ENCODE results near the gene CALM1.
A peak's percentile ranks its signal among the peaks of the same experiment; 100 is the strongest.
"Not testable (repeated sequence)": the region's sequence is repeated elsewhere in the genome, so short reads cannot be mapped to it uniquely, and the experiment has no call there.

CALM1 gene

GRCh38 chr14:90383731-90384542, 12.9 kb upstream of the CALM1 start:
- DNase-seq: no peak

GRCh38 chr14:90384543-90384911, 12.3 kb upstream of the CALM1 start:
- no peak for DNase-seq

DNA sequence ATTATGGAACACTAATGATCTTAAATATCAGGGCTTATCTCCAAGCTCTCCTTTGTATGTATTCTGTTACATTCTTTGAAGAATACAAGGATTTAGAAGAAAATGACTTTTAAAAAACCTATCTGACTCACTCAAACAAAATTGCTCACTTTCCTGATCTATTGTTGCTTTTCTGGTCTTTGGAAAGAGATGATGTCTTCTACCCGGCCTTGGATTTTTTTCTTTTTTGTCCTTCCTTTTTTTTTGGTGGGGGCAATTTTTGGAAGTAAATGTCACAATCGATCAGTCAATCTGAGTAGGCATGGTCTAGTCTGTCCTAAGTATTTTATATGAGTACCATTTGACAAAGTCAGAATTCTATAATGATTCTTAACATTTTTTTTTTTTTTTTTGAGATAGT, 10.5 kb upstream of the CALM1 start:
- DNase-seq: no peak

DNA sequence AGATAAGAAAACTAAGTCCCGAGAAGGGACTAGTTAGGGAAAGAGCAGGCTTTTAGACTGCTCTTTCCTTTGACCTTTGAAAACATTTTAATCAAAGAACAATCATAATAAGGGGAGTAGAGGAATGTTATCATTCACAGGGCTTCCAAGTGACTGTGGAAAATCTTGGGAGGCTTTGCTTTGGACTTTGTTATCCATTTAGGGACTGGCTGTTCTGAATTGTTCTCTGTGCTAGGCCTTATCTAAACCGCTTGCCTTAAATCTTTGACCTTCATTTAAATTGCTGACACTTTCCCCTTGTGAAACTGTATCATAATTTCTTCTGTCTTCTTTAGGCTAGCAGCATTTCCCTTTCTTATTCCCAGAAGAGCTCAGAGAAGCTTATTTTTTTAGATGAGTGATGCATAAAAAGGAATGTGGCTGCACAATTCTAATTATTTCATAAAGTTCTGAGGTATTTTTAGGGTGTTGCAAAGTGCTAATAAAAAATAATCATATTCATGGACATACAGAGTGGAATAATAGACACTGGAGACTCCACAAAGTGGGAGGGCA, 9.5 kb upstream of the CALM1 start:
- DNase-seq: no peak

DNA sequence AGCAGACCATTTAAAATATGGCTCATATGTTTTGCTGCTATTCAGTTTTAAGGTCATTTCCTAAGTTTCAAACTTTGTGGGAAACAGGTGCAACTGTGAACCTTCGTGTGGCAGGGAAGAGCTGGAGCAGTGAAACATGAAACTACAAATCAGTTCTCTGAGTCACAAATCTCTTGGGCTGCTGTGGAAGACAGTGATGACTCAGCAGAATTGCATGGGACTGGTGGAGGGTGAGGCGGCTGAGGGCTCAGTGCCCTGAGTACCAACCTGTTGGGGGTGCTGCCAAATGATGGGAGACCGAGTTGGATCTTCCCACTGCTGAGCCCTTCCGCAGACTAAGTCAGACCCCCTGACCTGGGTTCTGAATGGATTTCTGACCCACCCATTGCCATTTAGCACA, 8.4 kb upstream of the CALM1 start:
- no peak for DNase-seq

DNA sequence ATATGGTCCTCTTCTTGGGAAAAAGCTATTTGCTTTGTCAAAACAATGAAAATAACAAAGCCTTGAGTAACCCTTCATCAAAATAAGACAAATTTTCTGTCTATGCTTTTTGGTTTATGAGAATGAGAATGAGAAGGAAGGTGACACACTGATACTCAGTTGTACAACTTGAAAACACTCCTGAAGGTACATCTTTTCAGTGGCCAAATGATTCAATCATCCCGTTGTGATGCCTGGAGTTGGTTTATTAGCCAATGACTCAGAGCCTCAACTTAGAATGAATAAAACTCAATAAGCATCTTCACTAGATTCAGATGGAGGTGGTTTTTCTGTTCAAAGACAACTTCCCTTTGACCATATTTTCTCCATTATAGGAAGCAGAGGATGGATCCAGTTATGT, 7.8 kb upstream of the CALM1 start:
- DNase-seq: no peak

- DNase-seq: no peak
Measured at GRCh38 chr14:90393966-90394365, 2.9 kb upstream of the CALM1 start.

GRCh38 chr14:90394782-90395181, 2.0 kb upstream of the CALM1 start:
- not testable (repeated sequence) for DNase-seq

GRCh38 chr14:90397425-90398314, 841 bp downstream of the CALM1 start:
- DNase-seq: no peak

DNA sequence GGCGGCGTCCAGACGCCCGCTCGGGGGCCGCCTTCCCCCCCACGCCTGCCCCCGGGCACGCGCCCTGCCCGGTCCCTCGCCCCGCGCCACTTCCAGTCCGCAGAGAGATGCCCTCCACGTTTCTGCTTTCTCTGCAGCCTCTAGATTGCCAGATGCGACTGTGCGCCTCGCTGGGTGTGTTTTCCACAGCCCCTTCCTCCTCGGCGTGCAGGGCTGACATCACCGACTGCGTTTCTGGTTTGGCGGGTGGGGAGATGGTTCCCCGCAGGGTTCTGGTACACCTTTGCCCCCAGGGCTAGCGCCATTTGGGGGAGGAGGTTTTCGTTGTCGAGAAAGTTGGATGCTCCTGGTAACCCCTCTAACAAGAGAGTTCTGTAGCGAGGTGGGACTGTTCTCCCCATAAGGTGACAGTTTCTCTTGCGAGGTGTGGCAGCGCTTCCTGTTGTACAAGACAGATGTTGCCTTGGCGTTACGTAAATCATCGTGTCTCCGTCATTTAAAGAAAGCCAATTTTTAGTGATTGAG, 1.5 kb downstream of the CALM1 start:
- DNase-seq: no peak

GRCh38 chr14:90398841-90399540, 2.2 kb downstream of the CALM1 start:
- DNase-seq: no peak

GRCh38 chr14:90399541-90400444, 3.0 kb downstream of the CALM1 start:
- peak; percentile 74 for DNase-seq

GRCh38 chr14:90400904-90401561, 4.2 kb downstream of the CALM1 start:
- DNase-seq: no peak

DNA sequence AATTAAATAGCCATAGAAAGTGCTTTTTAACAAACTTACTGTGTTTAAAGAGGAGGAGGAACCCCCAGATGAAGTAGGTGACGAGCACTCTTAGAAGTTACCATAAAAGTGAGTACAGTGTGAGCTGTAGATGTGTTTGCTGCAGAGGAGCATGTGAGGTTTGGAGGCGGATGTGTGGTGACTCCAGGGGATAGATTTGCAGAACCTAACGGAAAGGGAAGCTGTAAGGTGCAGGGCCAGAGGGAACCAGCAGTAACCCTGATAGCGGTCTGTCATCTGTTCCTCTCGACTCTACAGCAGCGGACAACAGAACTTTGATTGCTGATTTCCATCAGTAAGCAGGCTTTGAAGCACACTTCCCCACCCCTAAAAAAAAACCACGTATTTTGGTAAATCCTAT, 5.2 kb downstream of the CALM1 start:
- no peak for DNase-seq

DNA sequence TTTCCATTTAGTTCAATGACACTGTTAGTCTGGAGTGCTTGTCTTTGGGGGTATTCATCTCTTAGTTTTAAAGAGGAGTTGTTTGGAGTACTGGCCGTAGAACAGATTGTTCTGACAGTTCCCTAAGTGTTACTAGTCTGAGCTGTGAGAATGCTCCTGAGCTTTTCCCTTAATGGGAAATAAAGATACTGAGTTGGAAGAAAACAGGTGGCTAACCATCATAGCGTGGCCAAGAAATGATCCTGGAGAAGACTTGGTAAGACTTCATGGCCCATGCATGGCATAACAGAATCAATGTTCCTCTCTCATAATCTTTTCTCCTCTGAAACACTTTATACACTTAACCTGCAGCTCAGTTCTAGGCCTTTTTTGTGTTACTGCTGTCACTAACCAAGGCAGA, 6.2 kb downstream of the CALM1 start:
- DNase-seq: no peak

DNA sequence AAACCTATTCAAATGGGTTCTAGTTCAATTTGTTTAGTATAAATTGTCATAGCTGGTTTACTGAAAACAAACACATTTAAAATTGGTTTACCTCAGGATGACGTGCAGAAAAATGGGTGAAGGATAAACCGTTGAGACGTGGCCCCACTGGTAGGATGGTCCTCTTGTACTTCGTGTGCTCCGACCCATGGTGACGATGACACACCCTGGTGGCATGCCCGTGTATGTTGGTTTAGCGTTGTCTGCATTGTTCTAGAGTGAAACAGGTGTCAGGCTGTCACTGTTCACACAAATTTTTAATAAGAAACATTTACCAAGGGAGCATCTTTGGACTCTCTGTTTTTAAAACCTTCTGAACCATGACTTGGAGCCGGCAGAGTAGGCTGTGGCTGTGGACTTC, 8.3 kb downstream of the CALM1 start:
- DNase-seq: no peak

DNA sequence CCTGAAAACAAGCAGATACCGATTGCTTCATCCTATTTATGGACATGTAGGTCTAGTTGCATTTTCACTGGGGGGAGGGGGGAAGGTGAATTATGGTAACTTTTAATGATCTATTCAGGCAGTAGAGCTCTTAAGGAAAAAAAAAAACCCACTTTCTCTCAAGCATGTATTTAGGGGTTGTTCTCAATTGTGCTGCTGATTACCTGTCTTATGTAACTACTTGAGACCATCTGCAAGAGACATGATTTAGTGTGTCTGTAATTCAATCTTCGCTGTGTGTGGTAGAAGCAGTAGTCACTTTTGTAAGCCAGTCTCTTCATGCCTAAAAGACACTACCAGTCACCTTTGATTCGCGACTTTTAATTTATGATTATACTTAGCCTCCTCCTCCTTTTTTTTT, 8.9 kb downstream of the CALM1 start:
- DNase-seq: peak; percentile 96

DNA sequence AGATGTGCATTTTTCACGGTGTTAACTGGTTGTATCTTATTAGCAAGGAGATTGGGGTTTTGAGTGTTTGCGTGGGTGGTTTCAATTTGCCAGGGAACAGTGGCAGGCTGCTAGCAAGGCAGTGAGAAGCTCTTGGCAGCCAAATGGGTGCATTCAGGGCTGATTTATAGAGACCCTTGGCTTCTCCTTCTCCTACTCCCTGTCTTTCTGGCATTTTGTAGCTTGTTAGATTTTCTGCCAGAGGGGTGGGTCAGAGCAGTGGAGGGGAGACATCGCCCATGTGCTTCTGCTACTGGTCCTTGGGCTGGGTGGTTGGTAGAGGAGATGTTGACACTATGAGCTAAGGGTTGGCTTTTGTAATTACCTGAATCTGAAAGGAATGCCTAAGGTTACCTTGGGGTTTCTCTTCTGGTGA, 9.6 kb downstream of the CALM1 start:
- DNase-seq: no peak

DNA sequence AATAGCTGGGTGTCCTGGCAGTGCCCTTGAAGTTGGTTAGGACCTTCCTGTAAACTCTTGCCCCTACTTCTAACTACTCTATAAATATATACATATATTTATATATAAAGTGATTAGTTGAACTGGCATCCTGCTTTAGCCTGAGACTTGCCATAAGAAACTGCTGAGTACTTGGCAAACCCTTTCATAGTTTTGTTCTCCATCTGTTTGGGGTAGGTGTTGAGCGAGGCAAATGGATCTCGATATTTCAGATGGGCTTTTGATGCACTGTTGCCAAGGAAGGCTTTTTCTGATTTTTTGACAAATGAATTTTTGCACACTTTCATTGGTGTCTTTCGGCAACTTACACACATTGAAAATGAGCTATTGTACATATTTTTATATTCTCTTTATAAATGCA, 10.4 kb downstream of the CALM1 start:
- DNase-seq: no peak

- DNase-seq: no peak
Measured at GRCh38 chr14:90408713-90409112, 11.9 kb downstream of the CALM1 start.

DNA sequence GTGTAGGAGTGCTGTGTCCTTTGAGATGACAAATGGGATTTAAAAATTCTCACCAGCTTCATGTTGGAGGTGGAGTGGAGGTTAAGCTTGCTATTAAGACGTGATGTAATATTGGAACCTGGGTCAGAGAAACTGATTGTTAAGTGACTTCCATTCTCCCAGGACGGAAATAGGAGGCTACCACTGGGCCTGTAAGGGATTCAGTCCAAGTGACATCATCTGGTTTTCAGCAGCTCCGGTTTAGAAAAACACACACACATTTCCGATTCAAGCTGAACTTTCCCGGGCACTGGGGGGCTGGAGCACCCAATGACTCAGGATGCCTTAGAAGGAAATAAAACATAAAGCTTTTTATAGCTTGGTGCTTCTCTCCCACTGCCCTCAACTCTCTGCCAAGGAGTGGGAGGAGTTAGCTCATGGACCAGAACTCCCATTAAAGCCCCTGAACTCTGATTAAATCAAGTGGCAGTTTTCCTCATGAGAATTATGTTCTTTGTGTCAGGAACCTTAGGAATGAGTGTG, 12.4 kb downstream of the CALM1 start:
- no peak for DNase-seq

All from NCI-H1436 treated with DMSO at 0.1 percent for 48 hours (cell line).